ENCODE data around the gene TAAR6.
A peak's percentile ranks its signal among the peaks of the same experiment; 100 is the strongest.
"Not testable (repeated sequence)": the region's sequence is repeated elsewhere in the genome, so short reads cannot be mapped to it uniquely, and the experiment has no call there.

TAAR6 gene

GRCh38 chr6:132570221-132570777 is at the start of gene TAAR6:
TAAR6 (plus strand) TSS chr6:132570322; CDS start chr6:132570322, 0 bp downstream.
- DNase-seq, result no peak

GRCh38 chr6:132520953-132521352 is 49.2 kb upstream of the TAAR6 start:
- no peak for DNase-seq

GRCh38 chr6:132524646-132525045 is 45.5 kb upstream of the TAAR6 start:
- no peak for DNase-seq

- no peak for DNase-seq
Measured at GRCh38 chr6:132525866-132526265, 44.3 kb upstream of the TAAR6 start.

GRCh38 chr6:132526461-132526860 is 43.7 kb upstream of the TAAR6 start:
- no peak for DNase-seq

- no peak for DNase-seq
Measured at GRCh38 chr6:132527791-132528190, 42.3 kb upstream of the TAAR6 start.

- peak; percentile 73 for DNase-seq
Measured at GRCh38 chr6:132530293-132530974, 39.7 kb upstream of the TAAR6 start.

- not testable (repeated sequence) for DNase-seq
Measured at GRCh38 chr6:132534546-132534945, 35.6 kb upstream of the TAAR6 start.

- DNase-seq, result no peak
Measured at GRCh38 chr6:132537145-132537544, 33.0 kb upstream of the TAAR6 start.

GRCh38 chr6:132537977-132538376 is 32.1 kb upstream of the TAAR6 start, which contains the start of gene TAAR9:
TAAR9 (plus strand) TSS chr6:132538277; CDS start chr6:132538290, 13 bp downstream.
- DNase-seq, result no peak

GRCh38 chr6:132544826-132545225 is 25.3 kb upstream of the TAAR6 start:
- no peak for DNase-seq

- DNase-seq, result no peak
Measured at GRCh38 chr6:132548746-132549463, 21.2 kb upstream of the TAAR6 start.

GRCh38 chr6:132551214-132551613 is 18.9 kb upstream of the TAAR6 start:
- DNase-seq, result no peak

GRCh38 chr6:132552372-132552771 is 17.8 kb upstream of the TAAR6 start, which contains the start of gene TAAR8:
TAAR8 (plus strand) TSS chr6:132552672; CDS start chr6:132552693, 21 bp downstream.
- no peak for DNase-seq

- DNase-seq, result not testable (repeated sequence)
Measured at GRCh38 chr6:132560087-132560486, 10.0 kb upstream of the TAAR6 start.

- no peak for DNase-seq
Measured at GRCh38 chr6:132566404-132566803, 3.7 kb upstream of the TAAR6 start.

GRCh38 chr6:132567566-132567965 is 2.6 kb upstream of the TAAR6 start:
- no peak for DNase-seq

GRCh38 chr6:132568611-132569010 is 1.5 kb upstream of the TAAR6 start:
- no peak for DNase-seq

- DNase-seq, result no peak
Measured at GRCh38 chr6:132569170-132569569, 952 bp upstream of the TAAR6 start.

GRCh38 chr6:132571774-132572173 is 1.7 kb downstream of the TAAR6 start:
- no peak for DNase-seq

GRCh38 chr6:132584698-132585097 is 14.6 kb downstream of the TAAR6 start:
- DNase-seq, result no peak

GRCh38 chr6:132587424-132587823 is 17.3 kb downstream of the TAAR6 start:
- no peak for DNase-seq

- no peak for DNase-seq
Measured at GRCh38 chr6:132589454-132589853, 19.3 kb downstream of the TAAR6 start, which contains the start of gene TAAR5. TAAR5 (minus strand) TSS chr6:132589741; CDS start chr6:132589686, 55 bp downstream.

- no peak for DNase-seq
Measured at GRCh38 chr6:132590362-132590761, 20.2 kb downstream of the TAAR6 start.
